Esophagus mucosa (tissue), 1 donor: ENCODE data around the gene SYCE3. TPM values are rescaled to one million over a fixed set of nuclear protein-coding genes. Genes with fewer than 3 reads are reported as not detected.

ENCODE experiments used
- ATAC-seq: fragments of 200-7000 bp; cut with Tn5 transposase; one replicate; pipeline ENCODE4 v1.9.1; 2020
- total RNA-seq: library from RNA; stranded (reverse); gene quantifications from one replicate; pipeline ENCODE4 v1.2.4, GENCODE V29; 2023
- donor health status: DM: yes; HTN: yes; CAD: no.

The SYCE3 gene
- total RNA-seq, 1 donor from 2014 or later = not detected

- no peak for ATAC-seq
Observed at GRCh38 chr22:50575426-50575941, 12.8 kb upstream of the SYCE3 start.

- ATAC-seq = no peak
Observed at GRCh38 chr22:50574383-50574755, 11.7 kb upstream of the SYCE3 start.

DNA sequence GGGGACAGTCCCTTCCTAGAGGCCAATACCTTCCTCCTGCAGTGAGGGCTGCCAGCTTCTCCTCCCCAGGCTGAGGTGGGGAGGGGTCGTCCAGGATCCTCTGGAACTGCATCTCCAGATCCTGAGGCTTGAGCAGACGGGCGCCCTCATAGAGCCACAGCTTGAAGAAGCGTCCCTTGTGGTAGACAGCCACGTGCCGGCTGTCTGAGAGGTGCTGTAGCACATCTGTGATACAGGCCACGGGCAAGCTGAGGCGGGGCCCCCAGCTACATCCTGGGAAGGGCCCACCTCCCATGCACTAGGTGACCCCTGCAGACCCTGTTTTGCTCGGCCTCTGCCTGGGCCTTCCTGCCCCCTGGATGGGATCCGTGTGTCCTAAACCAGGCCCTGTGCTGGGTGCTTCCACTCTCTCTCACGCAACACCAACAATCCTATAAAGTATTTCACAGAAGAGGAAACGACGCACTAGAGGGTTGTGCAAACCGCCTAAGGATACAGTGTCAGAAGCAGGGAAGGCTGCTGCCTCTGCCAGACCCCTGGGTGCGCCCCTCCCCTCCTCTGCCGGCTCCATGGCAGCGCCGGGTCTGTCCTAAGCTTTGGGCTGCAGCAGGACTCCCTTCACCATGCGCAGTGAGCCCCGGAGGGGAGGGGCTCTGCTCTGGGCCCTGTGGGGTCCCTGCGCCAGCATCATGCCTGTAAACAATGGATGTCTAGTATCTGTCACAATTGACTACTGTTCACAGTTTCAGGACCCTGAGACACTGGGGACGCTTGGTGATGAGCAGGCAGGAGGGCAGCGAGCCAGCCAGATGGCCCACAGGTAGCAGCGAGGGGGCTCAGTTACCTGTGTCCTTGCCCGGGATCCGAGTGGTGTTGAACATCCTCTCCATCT is 11.0 kb upstream of the SYCE3 start:
- ATAC-seq = no peak

GRCh38 chr22:50572965-50573364 is 10.2 kb upstream of the SYCE3 start:
- no peak for ATAC-seq

GRCh38 chr22:50571264-50572175 is 8.8 kb upstream of the SYCE3 start:
- no peak for ATAC-seq

DNA sequence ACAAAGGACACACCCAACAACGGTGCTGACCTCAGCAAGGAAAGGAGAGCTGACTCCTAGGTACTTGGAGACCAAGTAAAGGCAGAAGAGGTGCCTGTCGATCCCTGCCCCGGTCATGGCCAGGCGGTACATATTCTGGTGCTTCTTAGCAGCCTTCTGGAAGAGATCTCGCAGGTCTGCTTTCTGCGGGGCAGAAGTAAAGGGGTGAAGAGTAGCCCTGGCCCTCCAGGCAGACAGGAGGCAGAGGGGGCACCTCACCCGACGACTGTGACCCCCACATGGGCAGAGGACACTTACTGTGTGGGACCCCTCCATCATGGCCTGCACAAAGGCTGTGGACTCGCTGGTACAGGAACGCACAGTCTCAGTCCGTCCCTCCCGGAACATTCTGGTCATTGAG is 8.1 kb upstream of the SYCE3 start:
- no peak for ATAC-seq

DNA sequence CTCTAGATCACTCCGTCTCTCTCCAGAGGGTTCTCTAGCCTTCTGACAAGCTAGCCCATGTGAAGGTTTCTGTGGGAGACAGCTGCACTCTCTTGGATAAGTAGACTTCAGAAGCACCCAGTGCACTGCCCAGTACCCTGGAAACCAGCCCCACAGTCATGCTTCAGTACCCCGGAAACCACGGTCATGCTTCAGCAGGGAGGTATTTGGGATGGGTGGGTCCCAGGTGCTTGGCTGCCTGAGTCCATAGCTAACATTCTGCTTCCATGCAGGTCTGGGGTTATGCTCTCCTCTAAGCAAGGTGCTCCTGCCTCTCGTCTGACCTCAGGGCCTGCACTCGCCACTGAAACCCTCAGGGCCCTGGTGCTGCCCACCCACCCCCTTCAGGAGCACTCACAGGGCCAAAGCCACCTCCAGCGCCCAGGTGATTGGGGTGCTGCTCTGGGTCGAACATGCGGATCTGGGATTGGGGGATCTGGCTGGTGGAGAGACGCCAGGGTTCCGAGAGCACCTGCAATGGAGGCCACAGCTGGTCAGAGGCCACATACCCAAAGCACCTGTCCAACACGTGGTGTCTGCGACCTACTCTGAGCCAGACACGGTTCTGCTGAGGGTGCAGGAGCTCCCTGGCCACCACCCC is 7.3 kb upstream of the SYCE3 start:
- ATAC-seq = no peak

DNA sequence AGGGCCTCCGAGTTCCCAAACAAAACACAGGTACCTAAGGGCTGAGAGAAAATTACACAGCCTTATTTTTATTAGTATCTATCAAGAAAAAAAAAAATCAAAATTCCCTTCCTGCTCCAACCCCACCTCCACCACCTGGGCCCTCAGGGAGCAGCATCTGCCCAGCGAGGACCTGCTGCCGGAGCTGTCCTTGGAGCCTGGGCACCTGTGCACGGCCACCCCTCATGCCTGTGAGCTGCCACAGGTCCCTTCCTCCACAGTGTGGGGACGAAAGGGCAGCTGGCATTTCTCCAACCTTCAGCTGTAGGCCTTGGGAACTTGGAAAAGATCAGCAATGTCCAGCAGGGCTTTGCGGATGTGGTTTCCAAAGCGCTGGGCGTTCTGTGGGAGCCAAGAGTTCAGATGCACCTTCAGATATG is 6.3 kb upstream of the SYCE3 start:
- ATAC-seq = no peak

GRCh38 chr22:50568626-50569025 is 5.9 kb upstream of the SYCE3 start:
- ATAC-seq = peak; percentile 40

- ATAC-seq = no peak
Observed at GRCh38 chr22:50567721-50568252, 5.1 kb upstream of the SYCE3 start.

GRCh38 chr22:50564289-50564688 is 1.6 kb upstream of the SYCE3 start:
- ATAC-seq = no peak

DNA sequence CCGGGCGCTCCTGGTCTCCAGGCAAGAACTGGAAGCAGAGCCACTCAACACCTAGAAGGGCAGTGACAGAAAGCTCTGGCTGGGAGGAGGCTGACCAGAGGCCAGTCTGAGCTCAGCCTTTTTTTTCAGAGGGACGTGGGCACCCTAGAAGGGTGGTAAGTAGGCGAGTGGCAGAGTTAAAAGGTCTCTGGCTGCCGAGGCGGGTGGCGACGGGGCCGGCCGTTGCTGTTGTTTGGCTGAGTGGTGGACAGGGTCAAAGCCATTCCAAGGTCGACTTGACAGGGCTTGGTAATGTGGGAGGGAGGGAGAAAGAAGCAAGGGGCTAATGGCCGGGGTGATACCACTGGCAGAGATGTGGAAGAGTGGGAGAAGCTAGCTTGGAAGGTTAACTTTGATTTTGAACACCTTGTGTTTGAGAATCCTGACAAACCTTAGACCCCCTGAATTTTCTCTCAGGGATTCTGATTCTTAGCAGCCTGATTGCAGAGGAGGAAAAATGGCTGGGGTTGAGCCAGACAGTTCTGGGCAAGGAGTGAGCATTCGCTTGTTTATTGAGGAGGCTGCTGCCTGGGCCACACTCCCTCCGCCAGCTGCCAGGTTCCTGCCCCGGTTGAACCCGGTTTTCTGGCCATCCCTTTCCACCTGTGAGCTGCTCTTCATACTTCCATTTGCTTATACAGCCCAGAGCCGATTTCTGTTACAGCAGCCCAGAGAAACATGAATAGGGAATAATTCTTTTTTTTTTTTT is 868 bp upstream of the SYCE3 start:
- no peak for ATAC-seq

DNA sequence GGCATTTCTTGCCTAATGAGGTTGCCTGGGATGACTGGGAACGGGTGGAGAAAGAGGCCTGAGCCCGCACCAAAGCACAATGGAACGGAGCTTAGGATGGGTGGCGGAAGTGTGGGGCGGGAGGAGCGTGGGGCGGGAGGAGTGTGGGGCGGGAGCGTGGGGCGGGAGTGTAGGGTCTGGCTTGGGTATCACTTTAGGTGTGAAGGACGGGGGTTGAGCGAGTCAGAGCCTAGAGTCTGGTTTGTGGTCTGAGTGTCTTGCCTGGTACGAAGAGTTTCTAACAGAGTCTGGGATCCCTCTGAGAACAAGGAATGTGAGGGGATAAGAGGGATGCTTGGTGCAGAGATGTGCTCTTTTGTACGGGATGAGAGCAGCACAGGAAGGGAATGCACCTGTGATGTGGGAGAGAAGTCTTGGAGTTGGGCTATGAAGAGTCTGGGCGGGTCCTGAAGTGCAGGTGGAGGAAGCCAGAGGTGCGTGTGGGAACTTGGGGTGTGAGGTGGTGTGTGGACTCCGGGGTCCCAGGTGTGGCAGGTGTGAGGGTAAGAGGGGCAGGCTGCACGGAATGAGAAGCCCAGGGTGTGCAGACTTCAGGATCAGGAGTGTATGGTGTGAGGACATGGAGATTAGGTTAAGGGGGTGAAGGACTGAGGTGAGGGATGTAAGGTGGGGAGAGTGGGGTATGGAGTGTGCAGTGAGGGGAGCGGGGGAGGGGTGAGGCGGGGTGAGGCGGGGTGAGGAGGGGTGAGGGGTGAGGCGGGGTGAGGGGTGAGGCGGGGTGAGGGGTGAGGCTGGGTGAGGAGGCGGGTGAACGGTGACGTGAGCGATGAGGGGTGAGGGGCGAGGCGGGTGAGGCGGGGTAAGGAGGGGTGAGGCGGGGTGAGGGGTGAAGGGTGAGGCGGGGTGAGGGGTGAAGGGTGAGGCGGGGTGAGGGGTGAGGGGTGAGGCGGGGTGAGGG is 1.0 kb downstream of the SYCE3 start:
- ATAC-seq = no peak

DNA sequence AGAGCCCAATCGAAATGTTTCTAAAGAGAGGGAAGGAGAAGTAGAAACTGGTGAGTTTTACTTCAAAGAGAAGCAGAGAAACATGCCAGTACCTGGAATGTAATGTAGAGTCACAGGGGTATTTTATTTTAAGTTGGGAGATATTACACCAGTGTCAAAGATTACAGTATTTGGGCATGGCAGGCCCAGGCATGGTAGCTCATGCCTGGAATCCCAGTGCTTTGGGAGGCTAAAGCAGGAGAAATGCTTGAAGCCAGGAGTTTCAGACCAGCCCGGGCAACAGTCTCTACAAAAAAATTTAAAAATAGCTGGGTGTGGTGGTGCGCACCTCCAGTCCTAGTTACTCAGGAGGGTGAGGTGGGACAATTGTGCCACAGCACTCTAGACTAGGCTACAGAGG is 2.7 kb downstream of the SYCE3 start:
- ATAC-seq = no peak

- ATAC-seq = no peak
Observed at GRCh38 chr22:50556703-50557102, 6.0 kb downstream of the SYCE3 start.

GRCh38 chr22:50553310-50553709 is 9.4 kb downstream of the SYCE3 start:
- no peak for ATAC-seq

GRCh38 chr22:50551160-50551752 is 11.5 kb downstream of the SYCE3 start:
- no peak for ATAC-seq

DNA sequence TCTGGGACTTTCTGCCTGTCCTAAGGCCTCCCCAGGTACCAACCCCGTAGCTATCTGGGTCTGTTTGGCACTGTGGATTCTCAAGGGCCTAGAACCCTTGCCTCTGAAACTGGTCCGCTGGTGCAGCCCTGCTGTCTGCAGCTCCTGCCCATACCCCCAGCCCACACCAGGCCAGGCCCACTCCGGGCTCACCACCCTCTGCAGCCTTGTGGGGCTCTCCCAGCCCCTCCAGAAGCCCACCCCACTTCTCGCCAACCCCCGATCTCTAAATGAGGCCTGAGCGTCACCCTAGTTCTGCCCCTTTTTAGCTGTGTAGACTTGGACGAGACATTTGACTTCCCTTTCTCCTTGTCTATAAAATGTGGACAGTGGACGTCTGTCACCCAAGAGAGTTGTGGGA is 12.3 kb downstream of the SYCE3 start:
- no peak for ATAC-seq

GRCh38 chr22:50548921-50549790 is 13.6 kb downstream of the SYCE3 start:
- no peak for ATAC-seq
